BJ (cell line): ENCODE data around the gene COL7A1. TPM values are rescaled to one million over a fixed set of nuclear protein-coding genes. Genes with fewer than 3 reads are reported as not detected.

Experiments
- CTCF ChIA-PET: fragments of 350-600 bp; formaldehyde crosslinking; extraction: SDS; loops from one replicate; lab custom pipeline; 2021; ENCODE audit warnings: antibody characterized with exemption, inconsistent platforms; lab: Yijun Ruan, JAX
- POLR2A ChIA-PET: fragments of 300-600 bp; sonication (Branson Sonifier 250); formaldehyde crosslinking; extraction: SDS; loops from one replicate; lab custom pipeline; 2021; ENCODE audit warnings: antibody characterized with exemption; lab: Charles Lee
- DNase-seq: peaks from one replicate; pipeline ENCODE4 v3.0.0-alpha.2; 2011; ENCODE audit warnings: low read depth
- H3K27me3 ChIP-seq: 2 replicates; pipeline ENCODE4 v1.6.0; 2011; ENCODE audit warnings: low read length; ENCODE audit not compliant: control insufficient read depth, insufficient read depth
- H3K36me3 ChIP-seq: 2 replicates; pipeline ENCODE4 v1.5.1; 2011; ENCODE audit warnings: low read length; ENCODE audit not compliant: control insufficient read depth, insufficient read depth
- H3K4me3 ChIP-seq: 2 replicates; pipeline ENCODE4 v1.5.1; 2011; ENCODE audit warnings: low read depth, mild to moderate bottlenecking, control low read depth, low read length
- CTCF ChIP-seq: IDR thresholded peaks from 2 replicates; pipeline ENCODE4 v1.5.1; 2011; ENCODE audit warnings: low read depth, mild to moderate bottlenecking, control low read depth, inconsistent platforms, low read length, moderate library complexity; ENCODE audit not compliant: insufficient read depth
- polyA plus RNA-seq: library from polyadenylated mRNA; depleted of rRNA; stranded (reverse); fragments of >200 nt; gene quantifications from 2 replicates; pipeline ENCODE4 v1.2.3, GENCODE V29; 2011

The COL7A1 gene
- polyA plus RNA-seq, 1 experiment, result 60.8 TPM

GRCh38 chr3:48528754-48529153 is 66.4 kb downstream of the COL7A1 start:
- CTCF ChIA-PET, result interaction anchor here (1.7 kb wide), 1 partner anchor 20 kb away, joined by 8 read pairs; no protein-coding TSS in a partner anchor
- no peak for DNase-seq

GRCh38 chr3:48528048-48528447 is 67.1 kb downstream of the COL7A1 start:
- DNase-seq, result no peak
- TF ChIP-seq CTCF, result no peak
- ChIA-PET CTCF (interaction anchor here (1.7 kb wide), 1 partner anchor 21 kb away, joined by 8 read pairs; no protein-coding TSS in a partner anchor), POLR2A (interaction anchor here (0.7 kb wide), 1 partner anchor 9 kb away, joined by 11 read pairs; no protein-coding TSS in a partner anchor)
- Histone ChIP-seq H3K27me3 (no peaks in the 10 kb centered on the region), H3K36me3 (peaks cover 10% of the 10 kb centered on the region), H3K4me3 (no peak overlapping the region)

More at GRCh38 chr3:48528754-48529153, 66.4 kb downstream of the COL7A1 start:
- Histone ChIP-seq H3K27me3 (no peaks in the 10 kb centered on the region), H3K4me3 (no peak overlapping the region), H3K36me3 (peaks cover 8% of the 10 kb centered on the region)
- no peak for TF ChIP-seq CTCF
- POLR2A ChIA-PET, result no interaction called here

- H3K4me3 ChIP-seq, result no peak overlapping the region
- H3K27me3 ChIP-seq, result no peaks in the 10 kb centered on the region
- no peak for TF ChIP-seq CTCF
- POLR2A ChIA-PET, result no interaction called here
- CTCF ChIA-PET, result interaction anchor here (1.4 kb wide), 1 partner anchor 12 kb away, joined by 3 read pairs; no protein-coding TSS in a partner anchor
- DNase-seq, result no peak
- H3K36me3 ChIP-seq, result peaks cover 18% of the 10 kb centered on the region
Measured at GRCh38 chr3:48524970-48525369, 70.2 kb downstream of the COL7A1 start.

GRCh38 chr3:48521635-48522034 is 73.5 kb downstream of the COL7A1 start:
- CTCF ChIA-PET, result interaction anchor here (1.3 kb wide), 1 partner anchor 36 kb away, joined by 5 read pairs; no protein-coding TSS in a partner anchor
- no peak for TF ChIP-seq CTCF
- POLR2A ChIA-PET, result no interaction called here

GRCh38 chr3:48519277-48519643 is 75.9 kb downstream of the COL7A1 start:
- ChIA-PET POLR2A (no interaction called here), CTCF (interaction anchor here (0.6 to 1.1 kb wide), 2 partner anchors 30 to 236 kb away, joined by 3 to 4 read pairs; no protein-coding TSS in a partner anchor)
- no peaks in the 10 kb centered on the region for H3K27me3 ChIP-seq
- H3K36me3 ChIP-seq, result peaks cover 15% of the 10 kb centered on the region
- H3K4me3 ChIP-seq, result no peak overlapping the region
- DNase-seq, result no peak
- TF ChIP-seq CTCF, result no peak

More at GRCh38 chr3:48521635-48522034, 73.5 kb downstream of the COL7A1 start:
- DNase-seq, result no peak
- Histone ChIP-seq H3K36me3 (peaks cover 23% of the 10 kb centered on the region), H3K27me3 (no peaks in the 10 kb centered on the region), H3K4me3 (no peak overlapping the region)
